Neural progenitor cell (in vitro differentiated cells): ENCODE results near the gene LRRC74B.

Source experiments
- EZH2 ChIP-seq: fragments of 200-600 bp; sonication (generic); IDR thresholded peaks from 2 replicates; pipeline ENCODE4 v1.6.1; 2017; ENCODE audit warnings: antibody characterized with exemption, mild to moderate bottlenecking, moderate library complexity
- EZH2phosphoT487 ChIP-seq: fragments of 200-600 bp; sonication (generic); IDR thresholded peaks from 2 replicates; pipeline ENCODE4 v1.6.1; 2017; ENCODE audit warnings: antibody characterized with exemption
- TF ChIP-seq, protein P1 (sequence below): fragments of 200-600 bp; sonication (generic); IDR thresholded peaks from 2 replicates; pipeline ENCODE4 v1.5.1; 2017; ENCODE audit warnings: antibody characterized with exemption, mild to moderate bottlenecking

DNA sequence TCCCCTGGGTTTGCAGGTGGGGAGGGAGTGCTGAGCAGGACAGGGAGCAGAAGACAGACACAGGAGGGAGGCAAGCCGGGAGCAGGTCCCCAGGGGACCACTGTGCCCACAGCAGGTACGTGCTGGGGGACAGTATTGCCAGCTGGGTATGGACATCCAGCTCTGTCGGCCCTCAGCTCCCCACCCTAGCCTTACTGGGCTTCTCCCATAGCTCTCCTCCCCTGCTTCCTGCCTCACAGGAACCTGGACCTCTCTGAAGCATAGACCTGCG, 9.8 kb downstream of the LRRC74B start:
- TF ChIP-seq, protein P1, sequence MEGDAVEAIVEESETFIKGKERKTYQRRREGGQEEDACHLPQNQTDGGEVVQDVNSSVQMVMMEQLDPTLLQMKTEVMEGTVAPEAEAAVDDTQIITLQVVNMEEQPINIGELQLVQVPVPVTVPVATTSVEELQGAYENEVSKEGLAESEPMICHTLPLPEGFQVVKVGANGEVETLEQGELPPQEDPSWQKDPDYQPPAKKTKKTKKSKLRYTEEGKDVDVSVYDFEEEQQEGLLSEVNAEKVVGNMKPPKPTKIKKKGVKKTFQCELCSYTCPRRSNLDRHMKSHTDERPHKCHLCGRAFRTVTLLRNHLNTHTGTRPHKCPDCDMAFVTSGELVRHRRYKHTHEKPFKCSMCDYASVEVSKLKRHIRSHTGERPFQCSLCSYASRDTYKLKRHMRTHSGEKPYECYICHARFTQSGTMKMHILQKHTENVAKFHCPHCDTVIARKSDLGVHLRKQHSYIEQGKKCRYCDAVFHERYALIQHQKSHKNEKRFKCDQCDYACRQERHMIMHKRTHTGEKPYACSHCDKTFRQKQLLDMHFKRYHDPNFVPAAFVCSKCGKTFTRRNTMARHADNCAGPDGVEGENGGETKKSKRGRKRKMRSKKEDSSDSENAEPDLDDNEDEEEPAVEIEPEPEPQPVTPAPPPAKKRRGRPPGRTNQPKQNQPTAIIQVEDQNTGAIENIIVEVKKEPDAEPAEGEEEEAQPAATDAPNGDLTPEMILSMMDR: no peak
- TF ChIP-seq EZH2 (no peak), EZH2phosphoT487 (no peak)
